PC-3 (cell line): ENCODE results near the gene VPS26C. TPM values are rescaled to one million over a fixed set of nuclear protein-coding genes. Genes with fewer than 3 reads are reported as not detected.

ENCODE experiments used
- ATAC-seq: fragments of 200-7000 bp; cut with Tn5 transposase; 2 replicates; pipeline ENCODE4 v1.9.1; 2020; ENCODE audit warnings: mild to moderate bottlenecking, moderate library complexity
- BruUV-seq: library from RNA; stranded (reverse); fragments of 400-500 nt; replicated peaks from 2 replicates; lab custom pipeline; 2021; lab: Mats Ljungman, UMichigan
- CTCF ChIA-PET: fragments of 300-600 bp; sonication (Branson Sonifier 250); formaldehyde crosslinking; loops from one replicate; lab custom pipeline; 2022; ENCODE audit warnings: antibody characterized with exemption; lab: Charles Lee
- POLR2A ChIA-PET: fragments of 300-600 bp; sonication (Branson Sonifier 250); formaldehyde crosslinking; loops from one replicate; lab custom pipeline; 2022; ENCODE audit warnings: antibody characterized with exemption; ENCODE audit not compliant: unreplicated experiment; lab: Charles Lee
- DNase-seq: peaks from one replicate; pipeline ENCODE4 v3.0.0-alpha.2; 2015
- H2AFZ ChIP-seq: fragments of 300-600 bp; sonication (generic); 2 replicates; pipeline ENCODE4 v1.6.0; 2016; ENCODE audit warnings: antibody characterized with exemption, low read length
- H3F3A ChIP-seq: fragments of 300-600 bp; sonication (generic); one replicate; pipeline ENCODE4 v1.6.0; 2017; ENCODE audit warnings: antibody characterized with exemption, low read length, control low read depth, mild to moderate bottlenecking; ENCODE audit not compliant: unreplicated experiment
- H3K27ac ChIP-seq: fragments of 300-600 bp; sonication (generic); 2 replicates; pipeline ENCODE4 v1.5.1; 2016; ENCODE audit warnings: mild to moderate bottlenecking, low read length
- H3K27me3 ChIP-seq: fragments of 300-600 bp; sonication (generic); 2 replicates; pipeline ENCODE4 v1.6.1; 2016; ENCODE audit warnings: low read length, mixed read lengths
- H3K36me3 ChIP-seq: fragments of 300-600 bp; sonication (generic); 2 replicates; pipeline ENCODE4 v1.6.1; 2016; ENCODE audit warnings: low read depth, mixed run types, low read length, mixed read lengths
- H3K4me1 ChIP-seq: fragments of 300-600 bp; sonication (generic); 2 replicates; pipeline ENCODE4 v1.5.1; 2016; ENCODE audit warnings: low read length; ENCODE audit not compliant: insufficient read depth
- H3K4me2 ChIP-seq: fragments of 300-600 bp; sonication (generic); 2 replicates; pipeline ENCODE4 v1.6.0; 2016; ENCODE audit warnings: low read length
- H3K4me3 ChIP-seq: fragments of 300-600 bp; sonication (generic); 2 replicates; pipeline ENCODE4 v1.5.1; 2016; ENCODE audit warnings: mild to moderate bottlenecking, low read length, mixed read lengths
- H3K79me2 ChIP-seq: fragments of 300-600 bp; sonication (generic); 2 replicates; pipeline ENCODE4 v1.6.1; 2017; ENCODE audit warnings: low read length, mixed read lengths
- H3K9ac ChIP-seq: fragments of 300-600 bp; sonication (generic); 2 replicates; pipeline ENCODE4 v1.6.0; 2016; ENCODE audit warnings: mild to moderate bottlenecking, low read length
- H3K9me2 ChIP-seq: fragments of 300-600 bp; sonication (generic); replicated peaks from 2 replicates; pipeline ENCODE4 v1.6.1; 2016; ENCODE audit warnings: mixed run types, low read length, mixed read lengths
- H3K9me3 ChIP-seq: fragments of 300-600 bp; sonication (generic); 2 replicates; pipeline ENCODE4 v1.6.1; 2016; ENCODE audit warnings: low read length, mixed read lengths
- H4K20me1 ChIP-seq: fragments of 300-600 bp; sonication (generic); 2 replicates; pipeline ENCODE4 v1.6.1; 2016; ENCODE audit warnings: low read length, mixed read lengths
- CTCF ChIP-seq: fragments of 300-600 bp; sonication (generic); conservative IDR thresholded peaks from 2 replicates; pipeline ENCODE4 v1.5.1; 2017; ENCODE audit warnings: antibody characterized with exemption, low read depth, mild to moderate bottlenecking, low read length
- EZH2 ChIP-seq: fragments of 300-600 bp; sonication (generic); IDR thresholded peaks from one replicate; pipeline ENCODE4 v1.6.1; 2017; ENCODE audit warnings: antibody characterized with exemption, mild to moderate bottlenecking, low read length; ENCODE audit not compliant: unreplicated experiment
- EZH2phosphoT487 ChIP-seq: fragments of 300-600 bp; sonication (generic); IDR thresholded peaks from 2 replicates; pipeline ENCODE4 v1.6.1; 2018; ENCODE audit warnings: mild to moderate bottlenecking, antibody characterized with exemption, low read length, borderline replicate concordance
- intact Hi-C: fragments of 100-400 bp; cut with micrococcal nuclease; formaldehyde crosslinking; loops from 2 replicates; pipeline ENCODE4 v1.9.0; 2023
- total RNA-seq: library from RNA; depleted of rRNA; stranded (reverse); fragments of >200 nt; gene quantifications from 2 replicates; pipeline ENCODE4 v1.2.3, GENCODE V29; 2014

The VPS26C gene
- total RNA-seq, 1 experiment from 2014 or later, result 63.3 TPM

GRCh38 chr21:37226041-37226920 is 40.9 kb downstream of the VPS26C start:
- Histone ChIP-seq H2AFZ (no peak overlapping the region), H3K9me2 (no peaks in the 10 kb centered on the region), H3F3A (no peaks in the 10 kb centered on the region), H3K4me3 (no peak overlapping the region), H3K4me2 (no peak overlapping the region), H4K20me1 (no peaks in the 10 kb centered on the region), H3K9ac (no peak overlapping the region), H3K27me3 (no peaks in the 10 kb centered on the region), H3K4me1 (no peaks in the 10 kb centered on the region), H3K9me3 (no peaks in the 10 kb centered on the region), H3K36me3 (peaks cover 32% of the 10 kb centered on the region), H3K27ac (no peak overlapping the region), H3K79me2 (0 out of 2 replicates have a peak, but pooled peaks cover 5% of the 10 kb centered on the region)
- DNase-seq (no peak), ATAC-seq (no peak)
- TF ChIP-seq EZH2 (no peak), CTCF (no peak), EZH2phosphoT487 (no peak)
- intact Hi-C loops, result no loop called here
- ChIA-PET POLR2A (no interaction called here), CTCF (no interaction called here)
- BruUV-seq, result no TSS peak

GRCh38 chr21:37224861-37225839 is 42.0 kb downstream of the VPS26C start:
- TF ChIP-seq EZH2phosphoT487 (no peak), EZH2 (no peak), CTCF (no peak)
- intact Hi-C loops, result loop anchor here (1.0 kb wide), 1 partner anchor 14 kb away; no protein-coding TSS in a partner anchor

More at GRCh38 chr21:37224861-37225839, 42.0 kb downstream of the VPS26C start:
- Histone ChIP-seq H3K9me2 (no peaks in the 10 kb centered on the region), H3K27me3 (no peaks in the 10 kb centered on the region), H3K9ac (no peak overlapping the region), H2AFZ (no peak overlapping the region), H3K4me1 (peaks cover 6% of the 10 kb centered on the region; the same call in 1 of the 2 replicates), H3K4me2 (no peak overlapping the region), H4K20me1 (no peaks in the 10 kb centered on the region), H3F3A (no peaks in the 10 kb centered on the region), H3K79me2 (0 out of 2 replicates have a peak, but pooled peaks cover 5% of the 10 kb centered on the region), H3K36me3 (peaks cover 32% of the 10 kb centered on the region), H3K4me3 (no peak overlapping the region), H3K27ac (no peak overlapping the region), H3K9me3 (no peaks in the 10 kb centered on the region)
- ChIA-PET POLR2A (no interaction called here), CTCF (no interaction called here)
- DNase-seq (no peak), ATAC-seq (no peak)
- BruUV-seq, result no TSS peak
